Measurements from ENCODE around the gene ST14. TPM values are rescaled to one million over a fixed set of nuclear protein-coding genes. Genes with fewer than 3 reads are reported as not detected.
A peak's percentile ranks its signal among the peaks of the same experiment; 100 is the strongest.

Gene ST14
- total RNA-seq, 4 donors from 2014 or later, result 335 to 641 (median 446) TPM

DNA sequence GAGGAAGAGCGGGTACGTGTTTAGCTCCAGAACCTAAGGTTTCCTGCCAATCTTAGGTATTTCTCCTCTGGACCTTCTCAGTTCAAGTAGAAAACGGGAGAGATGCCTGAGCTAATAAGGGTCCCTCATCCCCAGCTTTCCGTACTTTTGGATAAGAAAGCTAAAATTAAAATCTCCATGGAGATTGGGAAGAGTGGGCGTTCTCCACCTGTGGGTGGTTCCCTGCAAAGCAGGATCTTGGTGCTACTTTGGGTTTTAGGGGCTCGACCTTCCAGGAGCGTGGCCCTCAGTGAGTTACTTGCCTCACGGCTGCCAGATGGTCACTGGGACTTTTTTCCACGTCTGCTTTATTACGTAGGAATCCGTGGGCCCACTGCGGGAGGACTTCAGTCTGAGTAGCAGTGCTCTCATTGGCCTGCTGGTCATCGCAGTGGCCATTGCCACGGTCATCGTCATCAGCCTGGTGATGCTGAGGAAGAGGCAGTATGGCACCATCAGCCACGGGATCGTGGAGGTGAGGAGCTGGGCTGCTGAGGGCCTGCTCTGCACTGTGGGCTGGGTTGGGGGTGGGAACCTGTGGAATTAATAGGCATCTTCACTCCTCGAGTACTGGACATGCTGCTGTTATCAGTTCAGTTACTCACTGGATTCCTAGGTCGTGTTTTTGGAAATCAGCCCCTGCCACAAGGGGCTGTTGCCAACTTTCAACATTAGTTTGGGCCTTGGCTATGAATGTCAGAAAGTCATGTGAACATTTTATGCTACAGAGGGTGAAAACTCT, 17.8 kb upstream of the ST14 start:
- H3K27me3 ChIP-seq, result no peaks in the 10 kb centered on the region
- in situ Hi-C loops (cut with MboI; ENCODE audit: low pct_ligation_motif_present in 1 of 4, low pct_unique_long_range_greater_than_20kb in 1 of 4, low sequenced_read_pairs in 3 of 4), result no loop called here
- intact Hi-C loops (cut with DNase I; ENCODE audit: low total_unique reads), result no loop called here
- peaks cover 0 to 23% (median 4%) of the 10 kb centered on the region in 4 donors for H3K36me3 ChIP-seq
- no peaks in the 10 kb centered on the region for H3K9me3 ChIP-seq
- peaks cover 12 to 37% (median 33%) of the 10 kb centered on the region in 4 donors for H3K4me1 ChIP-seq
- TF ChIP-seq, protein P1, sequence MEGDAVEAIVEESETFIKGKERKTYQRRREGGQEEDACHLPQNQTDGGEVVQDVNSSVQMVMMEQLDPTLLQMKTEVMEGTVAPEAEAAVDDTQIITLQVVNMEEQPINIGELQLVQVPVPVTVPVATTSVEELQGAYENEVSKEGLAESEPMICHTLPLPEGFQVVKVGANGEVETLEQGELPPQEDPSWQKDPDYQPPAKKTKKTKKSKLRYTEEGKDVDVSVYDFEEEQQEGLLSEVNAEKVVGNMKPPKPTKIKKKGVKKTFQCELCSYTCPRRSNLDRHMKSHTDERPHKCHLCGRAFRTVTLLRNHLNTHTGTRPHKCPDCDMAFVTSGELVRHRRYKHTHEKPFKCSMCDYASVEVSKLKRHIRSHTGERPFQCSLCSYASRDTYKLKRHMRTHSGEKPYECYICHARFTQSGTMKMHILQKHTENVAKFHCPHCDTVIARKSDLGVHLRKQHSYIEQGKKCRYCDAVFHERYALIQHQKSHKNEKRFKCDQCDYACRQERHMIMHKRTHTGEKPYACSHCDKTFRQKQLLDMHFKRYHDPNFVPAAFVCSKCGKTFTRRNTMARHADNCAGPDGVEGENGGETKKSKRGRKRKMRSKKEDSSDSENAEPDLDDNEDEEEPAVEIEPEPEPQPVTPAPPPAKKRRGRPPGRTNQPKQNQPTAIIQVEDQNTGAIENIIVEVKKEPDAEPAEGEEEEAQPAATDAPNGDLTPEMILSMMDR (IDR thresholded peaks at IDR 0.05), result no peak
- TF ChIP-seq EP300 (IDR thresholded peaks at IDR 0.05; ENCODE audit: low read depth) (no peak), POLR2A (IDR thresholded peaks at IDR 0.05) (no peak), POLR2AphosphoS5 (IDR thresholded peaks at IDR 0.05) (no peak)
- H3K4me3 ChIP-seq, result no peak overlapping the region
- 69 to 91% methylated on average over 3 to 19 of the region's 19 CpGs for WGBS, 2 donors (ENCODE audit: low coverage in 1 of 2)
- H3K27ac ChIP-seq, result no peak overlapping the region
- no peak for DNase-seq

DNA sequence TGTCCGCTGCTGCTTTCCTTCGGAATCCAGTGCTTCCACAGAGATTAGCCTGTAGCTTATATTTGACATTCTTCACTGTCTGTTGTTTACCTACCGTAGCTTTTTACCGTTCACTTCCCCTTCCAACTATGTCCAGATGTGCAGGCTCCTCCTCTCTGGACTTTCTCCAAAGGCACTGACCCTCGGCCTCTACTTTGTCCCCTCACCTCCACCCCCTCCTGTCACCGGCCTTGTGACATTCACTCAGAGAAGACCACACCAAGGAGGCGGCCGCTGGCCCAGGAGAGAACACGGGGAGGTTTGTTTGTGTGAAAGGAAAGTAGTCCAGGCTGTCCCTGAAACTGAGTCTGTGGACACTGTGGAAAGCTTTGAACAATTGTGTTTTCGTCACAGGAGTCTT, 15.4 kb upstream of the ST14 start:
- peaks cover 0 to 10% (median 4%) of the 10 kb centered on the region in 4 donors for H3K36me3 ChIP-seq

DNA sequence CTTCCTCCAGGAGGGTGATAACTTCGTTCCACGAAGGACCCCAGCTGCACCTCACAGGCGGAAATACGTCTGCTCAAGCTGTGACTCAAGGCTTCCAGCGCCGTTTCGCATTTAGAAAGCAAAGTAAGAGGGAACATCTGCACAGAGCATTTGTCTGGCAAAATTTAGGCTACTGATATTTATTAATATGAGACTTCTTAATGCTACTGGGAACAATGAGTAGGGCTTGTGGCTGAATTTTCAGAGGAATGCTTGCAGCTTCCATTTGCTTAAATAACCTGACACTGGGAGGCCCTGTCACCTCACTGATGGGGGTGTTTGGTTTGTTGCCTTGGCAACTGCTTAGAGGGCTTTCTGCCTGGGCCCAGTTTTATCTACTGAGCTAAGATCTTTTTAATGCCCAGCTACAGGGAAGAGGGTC, 14.7 kb upstream of the ST14 start:
- Histone ChIP-seq H3K36me3 (peaks cover 0 to 10% (median 4%) of the 10 kb centered on the region in 4 donors), H3K4me1 (peaks cover 18 to 63% (median 43%) of the 10 kb centered on the region in 4 donors), H3K9me3 (no peaks in the 10 kb centered on the region), H3K27me3 (no peaks in the 10 kb centered on the region), H3K4me3 (no peak overlapping the region), H3K27ac (peak overlapping the region; percentile 86 to 91 (median 88))
- DNase-seq, result no peak
- in situ Hi-C loops (cut with MboI; ENCODE audit: low pct_ligation_motif_present in 1 of 4, low pct_unique_long_range_greater_than_20kb in 1 of 4, low sequenced_read_pairs in 3 of 4) (no loop called here), intact Hi-C loops (cut with DNase I; ENCODE audit: low total_unique reads) (no loop called here)
- TF ChIP-seq, protein P1 (IDR thresholded peaks at IDR 0.05), result peak in 1 of 5 experiments; percentile 12
- no peak for TF ChIP-seq POLR2A (IDR thresholded peaks at IDR 0.05)
- WGBS, 2 donors (ENCODE audit: low coverage in 1 of 2), result 63 to 67% methylated on average over 7 of the region's 7 CpGs

More for the DNA sequence above, 15.4 kb upstream of the ST14 start:
- Histone ChIP-seq H3K4me1 (peaks cover 18 to 61% (median 43%) of the 10 kb centered on the region in 4 donors), H3K27me3 (no peaks in the 10 kb centered on the region), H3K9me3 (no peaks in the 10 kb centered on the region), H3K27ac (peak overlapping the region; percentile 86 to 91 (median 88)), H3K4me3 (no peak overlapping the region)
- TF ChIP-seq POLR2A (IDR thresholded peaks at IDR 0.05), result peak; percentile 32
- TF ChIP-seq POLR2AphosphoS5 (IDR thresholded peaks at IDR 0.05), result peak in 2 of 3 donors; percentile 22 to 44
- no peak for TF ChIP-seq EP300 (IDR thresholded peaks at IDR 0.05; ENCODE audit: low read depth)
- 22 to 45% methylated on average over 2 to 10 of the region's 10 CpGs for WGBS, 2 donors (ENCODE audit: low coverage in 1 of 2)
- in situ Hi-C loops (cut with MboI; ENCODE audit: low pct_ligation_motif_present in 1 of 4, low pct_unique_long_range_greater_than_20kb in 1 of 4, low sequenced_read_pairs in 3 of 4) (no loop called here), intact Hi-C loops (cut with DNase I; ENCODE audit: low total_unique reads) (no loop called here)
- DNase-seq, result peak; percentile 67

DNA sequence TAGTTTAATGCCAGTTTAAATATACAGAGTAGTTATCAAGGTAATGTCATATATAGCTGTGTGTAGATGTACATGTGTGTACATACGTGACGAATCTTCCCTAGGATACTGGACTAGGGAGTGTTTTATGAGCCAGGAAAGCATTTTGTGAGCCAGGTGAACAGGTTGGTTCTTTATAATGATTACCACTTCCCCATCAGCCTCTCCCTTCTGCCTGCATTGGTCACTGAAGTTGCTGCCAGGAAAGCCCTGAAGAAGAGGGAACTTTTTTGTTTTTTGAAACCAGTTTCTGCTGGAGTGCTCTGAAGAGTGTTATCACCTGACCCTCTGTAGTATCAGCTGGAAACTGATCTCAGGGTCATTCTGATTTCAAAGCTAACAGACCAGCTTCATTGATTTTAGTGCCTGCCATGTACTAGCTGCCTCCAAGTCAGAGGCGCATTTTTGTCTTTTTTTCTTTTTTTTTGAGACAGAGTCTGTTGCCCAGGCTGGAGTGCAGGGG, 14.2 kb upstream of the ST14 start:
- Histone ChIP-seq H3K27ac (peak overlapping the region; percentile 86 to 91 (median 88)), H3K27me3 (no peaks in the 10 kb centered on the region), H3K4me1 (peaks cover 18 to 63% (median 43%) of the 10 kb centered on the region in 4 donors), H3K9me3 (no peaks in the 10 kb centered on the region), H3K4me3 (no peak overlapping the region), H3K36me3 (peaks cover 0 to 10% (median 4%) of the 10 kb centered on the region in 4 donors)
- DNase-seq, result peak; percentile 51
- TF ChIP-seq POLR2A (IDR thresholded peaks at IDR 0.05) (peak; percentile 33), EP300 (IDR thresholded peaks at IDR 0.05; ENCODE audit: low read depth) (no peak), POLR2AphosphoS5 (IDR thresholded peaks at IDR 0.05) (peak in 2 of 3 donors; percentile 61 to 77)
- TF ChIP-seq, protein P1 (IDR thresholded peaks at IDR 0.05), result no peak
- 53 to 80% methylated on average over 3 of the region's 3 CpGs for WGBS, 2 donors (ENCODE audit: low coverage in 1 of 2)
- intact Hi-C loops (cut with DNase I; ENCODE audit: low total_unique reads), result no loop called here
- in situ Hi-C loops (cut with MboI; ENCODE audit: low pct_ligation_motif_present in 1 of 4, low pct_unique_long_range_greater_than_20kb in 1 of 4, low sequenced_read_pairs in 3 of 4), result no loop called here
